ENCODE results near the gene ZFR.

Gene ZFR

GRCh38 chr5:32444431-32445286, at the start of gene ZFR:
ZFR (minus strand) TSS chr5:32444740; CDS start chr5:32444658, 82 bp downstream.
- DNase-seq (ENCODE audit: low read depth in 2 of 2): peak; percentile 89 to 93

- DNase-seq (ENCODE audit: low read depth in 2 of 2): no peak
Observed at GRCh38 chr5:32490972-32491557, 46.5 kb upstream of the ZFR start.

GRCh38 chr5:32489791-32490562, 45.4 kb upstream of the ZFR start:
- peak; percentile 4 to 35 for DNase-seq (ENCODE audit: low read depth in 2 of 2)

DNA sequence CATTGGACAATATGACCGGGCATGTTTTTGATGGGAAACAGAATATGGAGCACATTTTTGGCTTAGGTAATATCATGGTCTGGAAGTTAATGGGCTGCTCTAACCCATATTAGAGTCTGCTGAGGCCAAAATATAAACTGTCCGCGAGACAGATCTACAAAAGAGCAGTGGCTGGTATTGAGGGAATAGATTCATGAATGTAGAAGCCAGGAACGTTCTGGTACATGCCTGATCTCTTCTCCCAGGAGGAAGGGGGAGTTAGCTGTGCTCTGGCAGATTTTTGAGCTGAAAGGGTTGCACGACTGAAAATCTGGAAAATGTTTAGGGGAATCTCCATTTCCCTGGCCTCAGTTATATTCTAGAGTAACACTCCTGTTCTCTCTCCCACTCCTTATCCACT, 42.9 kb upstream of the ZFR start:
- DNase-seq (ENCODE audit: low read depth in 2 of 2): no peak

DNA sequence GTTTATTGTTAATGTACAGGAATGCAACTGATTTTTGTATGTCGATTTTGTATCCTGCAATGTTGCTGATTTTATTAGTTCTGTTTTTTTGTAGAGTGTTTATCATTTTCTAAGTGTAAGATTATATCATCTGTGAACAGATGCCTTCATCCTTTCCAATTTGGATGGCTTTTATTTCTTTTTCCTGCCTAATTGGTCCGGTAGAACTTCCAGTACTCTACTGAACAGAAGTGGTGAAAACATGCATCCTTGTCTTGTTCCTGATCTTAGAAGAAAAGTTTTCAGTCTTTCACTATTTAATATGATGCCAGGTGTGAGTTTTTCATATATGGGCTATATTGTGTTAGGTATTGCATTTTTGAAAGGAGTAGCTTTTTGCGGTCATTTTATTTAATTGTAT, 42.5 kb upstream of the ZFR start:
- no peak for DNase-seq (ENCODE audit: low read depth in 2 of 2)

- no peak for DNase-seq (ENCODE audit: low read depth in 2 of 2)
Observed at GRCh38 chr5:32482193-32482592, 37.7 kb upstream of the ZFR start.

GRCh38 chr5:32479096-32479495, 34.6 kb upstream of the ZFR start:
- no peak for DNase-seq (ENCODE audit: low read depth in 2 of 2)

DNA sequence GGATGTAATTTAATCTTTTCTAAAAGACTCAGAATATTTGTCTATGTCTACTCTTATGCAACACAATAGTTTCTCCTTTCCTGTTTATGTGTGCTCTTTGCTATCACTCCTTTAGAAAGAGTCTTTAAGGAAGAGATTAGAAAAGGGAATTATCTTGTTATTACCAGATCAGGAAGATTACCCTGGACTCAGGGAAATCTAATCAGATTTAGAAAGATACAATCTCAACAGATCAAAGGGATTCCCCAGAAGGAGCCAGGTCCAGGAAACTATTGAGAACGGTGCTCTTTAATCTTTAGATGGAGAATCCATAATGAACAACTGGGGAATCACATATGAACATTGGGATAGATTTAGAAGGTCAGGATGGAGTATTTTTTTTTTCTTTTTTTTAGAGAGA, 32.4 kb upstream of the ZFR start:
- DNase-seq (ENCODE audit: low read depth in 2 of 2): no peak

- no peak for DNase-seq (ENCODE audit: low read depth in 2 of 2)
Observed at GRCh38 chr5:32475334-32476097, 31.0 kb upstream of the ZFR start.

DNA sequence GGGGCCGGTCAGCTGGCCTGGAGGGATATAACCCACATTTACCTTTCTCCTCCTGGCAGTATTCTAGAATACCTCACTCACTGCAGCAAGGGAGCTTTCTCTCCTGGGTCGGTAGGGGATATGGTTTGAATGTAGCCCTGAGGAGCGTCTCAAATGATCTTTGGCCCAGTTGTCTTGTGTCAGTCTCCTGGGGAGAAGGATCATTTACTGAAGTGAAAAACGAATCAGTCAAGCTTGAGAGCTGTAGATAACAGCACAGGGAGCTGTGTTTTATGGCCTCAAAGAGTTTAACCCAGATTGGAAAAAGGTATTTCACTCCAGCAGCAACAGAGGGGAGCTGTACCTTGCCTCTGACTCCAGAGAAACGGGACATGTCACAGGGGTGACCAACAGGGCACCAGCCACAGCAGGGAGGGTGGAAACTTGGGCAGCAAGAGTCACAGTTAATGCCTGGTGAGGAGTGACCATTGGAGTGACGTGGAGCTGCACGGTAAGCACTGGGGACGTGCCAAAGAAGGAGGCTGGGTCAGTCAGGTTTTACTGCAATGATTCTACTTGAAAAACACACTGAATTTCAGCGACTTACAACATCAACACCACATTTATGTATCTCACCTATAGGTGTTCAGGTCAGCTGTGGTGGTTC, 29.8 kb upstream of the ZFR start:
- DNase-seq (ENCODE audit: low read depth in 2 of 2): no peak

GRCh38 chr5:32473072-32473471, 28.5 kb upstream of the ZFR start:
- DNase-seq (ENCODE audit: low read depth in 2 of 2): no peak

GRCh38 chr5:32471784-32472183, 27.2 kb upstream of the ZFR start:
- no peak for DNase-seq (ENCODE audit: low read depth in 2 of 2)

- DNase-seq (ENCODE audit: low read depth in 2 of 2): no peak
Observed at GRCh38 chr5:32465076-32465475, 20.5 kb upstream of the ZFR start.

GRCh38 chr5:32462618-32463017, 18.1 kb upstream of the ZFR start:
- peak; percentile 2 to 20 for DNase-seq (ENCODE audit: low read depth in 2 of 2)

DNA sequence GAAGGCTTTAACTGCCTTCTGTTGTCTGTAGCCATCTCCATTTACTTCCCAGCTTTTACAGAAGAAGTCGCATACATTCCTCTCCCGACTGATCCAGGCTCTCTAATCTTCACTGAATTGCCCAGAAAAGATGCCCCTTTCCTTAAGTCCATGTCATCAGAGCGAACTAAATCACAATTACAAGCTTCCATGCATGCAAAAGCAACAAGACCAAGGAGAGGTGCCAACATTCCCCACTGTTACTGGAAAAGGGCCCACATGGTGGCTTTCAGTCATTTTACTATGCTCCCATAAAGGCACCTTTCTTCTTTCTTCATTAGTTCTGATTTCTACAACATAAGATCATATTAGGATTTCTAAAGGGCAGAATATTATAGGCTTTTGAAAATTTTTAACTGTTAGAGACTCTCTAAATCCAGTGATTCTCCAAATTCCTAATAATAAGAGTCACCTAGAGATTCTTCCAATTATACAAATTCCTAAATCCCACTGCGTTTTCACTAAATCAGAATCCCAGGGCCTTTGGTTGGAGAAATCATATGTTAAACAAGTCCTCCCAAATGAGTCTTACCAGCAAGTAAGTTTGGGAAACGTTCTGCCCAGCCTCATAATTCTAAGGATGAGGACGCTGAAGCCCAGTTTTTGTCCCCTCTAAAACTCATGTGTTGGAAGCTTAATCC, 17.0 kb upstream of the ZFR start:
- DNase-seq (ENCODE audit: low read depth in 2 of 2): no peak

DNA sequence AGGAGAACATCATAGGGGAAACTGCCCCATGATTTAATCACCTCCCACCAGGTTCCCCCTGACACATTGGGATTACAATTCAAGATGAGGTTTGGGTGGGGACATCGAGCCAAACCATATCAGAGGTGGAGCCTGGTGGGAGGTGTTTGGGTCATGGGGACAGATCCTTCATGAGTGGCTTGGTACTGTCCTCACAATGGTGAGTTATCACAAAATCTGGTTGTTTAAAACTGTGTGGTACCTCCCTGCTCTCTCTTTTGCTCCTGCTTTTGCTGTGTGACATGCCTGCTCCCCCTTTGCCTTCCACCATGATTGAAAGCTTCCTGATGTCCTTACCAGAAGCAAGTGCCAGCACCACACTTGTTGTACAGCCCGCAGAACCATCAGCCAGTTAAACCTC, 16.2 kb upstream of the ZFR start:
- no peak for DNase-seq (ENCODE audit: low read depth in 2 of 2)

- no peak for DNase-seq (ENCODE audit: low read depth in 2 of 2)
Observed at GRCh38 chr5:32458880-32459495, 14.4 kb upstream of the ZFR start.

GRCh38 chr5:32455311-32455710, 10.8 kb upstream of the ZFR start:
- no peak for DNase-seq (ENCODE audit: low read depth in 2 of 2)

GRCh38 chr5:32454821-32455220, 10.3 kb upstream of the ZFR start:
- no peak for DNase-seq (ENCODE audit: low read depth in 2 of 2)

DNA sequence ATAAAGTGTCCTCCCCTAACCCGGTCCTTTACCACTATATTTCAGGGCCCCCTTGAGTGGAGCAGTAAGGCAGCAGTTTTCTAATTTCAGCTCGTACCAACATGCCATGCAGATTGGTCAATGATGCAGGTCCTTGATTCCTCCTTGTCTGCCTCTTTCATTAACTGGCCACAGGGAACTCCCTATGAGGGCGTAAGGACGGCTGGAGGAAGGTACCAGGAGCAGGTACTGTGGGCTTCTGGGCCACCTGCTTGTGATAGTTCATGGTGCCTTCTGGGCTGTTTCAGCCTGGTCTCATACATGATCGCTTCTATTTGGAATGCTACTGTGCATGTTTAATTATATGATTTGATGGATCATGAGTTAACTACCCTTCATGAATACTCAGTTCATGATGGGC, 9.4 kb upstream of the ZFR start:
- DNase-seq (ENCODE audit: low read depth in 2 of 2): no peak
